ENCODE results near the gene MEI1. TPM values are rescaled to one million over a fixed set of nuclear protein-coding genes. Genes with fewer than 3 reads are reported as not detected.
"Not testable (repeated sequence)": the region's sequence is repeated elsewhere in the genome, so short reads cannot be mapped to it uniquely, and the experiment has no call there.

Gene MEI1
- total RNA-seq, 1 donor from 2014 or later = 1.5 TPM

DNA sequence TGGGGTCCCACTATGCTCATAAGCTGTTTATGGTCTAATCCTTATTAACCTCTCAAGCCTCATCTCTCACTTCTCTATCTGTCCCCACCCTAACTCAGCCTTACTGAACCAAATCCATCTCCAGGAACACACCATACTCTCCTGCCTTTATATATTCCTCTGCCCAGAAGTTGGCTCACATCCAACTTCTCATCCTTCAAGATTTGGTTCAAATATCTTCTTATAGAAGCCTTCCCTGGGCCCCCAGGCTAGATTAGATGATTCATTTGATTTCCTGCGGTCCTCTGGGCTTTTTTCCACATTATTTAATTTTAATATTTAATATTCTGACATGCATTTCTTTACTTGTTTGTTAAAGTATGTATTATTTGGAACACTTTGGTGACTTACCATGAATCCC lies 23.2 kb downstream of the MEI1 start:
- H3K27me3 ChIP-seq (ENCODE audit: control insufficient read depth, insufficient read depth, low read length) = no peaks in the 10 kb centered on the region
- TF ChIP-seq, protein P1, sequence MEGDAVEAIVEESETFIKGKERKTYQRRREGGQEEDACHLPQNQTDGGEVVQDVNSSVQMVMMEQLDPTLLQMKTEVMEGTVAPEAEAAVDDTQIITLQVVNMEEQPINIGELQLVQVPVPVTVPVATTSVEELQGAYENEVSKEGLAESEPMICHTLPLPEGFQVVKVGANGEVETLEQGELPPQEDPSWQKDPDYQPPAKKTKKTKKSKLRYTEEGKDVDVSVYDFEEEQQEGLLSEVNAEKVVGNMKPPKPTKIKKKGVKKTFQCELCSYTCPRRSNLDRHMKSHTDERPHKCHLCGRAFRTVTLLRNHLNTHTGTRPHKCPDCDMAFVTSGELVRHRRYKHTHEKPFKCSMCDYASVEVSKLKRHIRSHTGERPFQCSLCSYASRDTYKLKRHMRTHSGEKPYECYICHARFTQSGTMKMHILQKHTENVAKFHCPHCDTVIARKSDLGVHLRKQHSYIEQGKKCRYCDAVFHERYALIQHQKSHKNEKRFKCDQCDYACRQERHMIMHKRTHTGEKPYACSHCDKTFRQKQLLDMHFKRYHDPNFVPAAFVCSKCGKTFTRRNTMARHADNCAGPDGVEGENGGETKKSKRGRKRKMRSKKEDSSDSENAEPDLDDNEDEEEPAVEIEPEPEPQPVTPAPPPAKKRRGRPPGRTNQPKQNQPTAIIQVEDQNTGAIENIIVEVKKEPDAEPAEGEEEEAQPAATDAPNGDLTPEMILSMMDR (IDR thresholded peaks at IDR 0.05; ENCODE audit: insufficient read depth, low read length, poor library complexity, severe bottlenecking) = no peak
- H3K4me3 ChIP-seq (ENCODE audit: low read depth, low read length) = no peak overlapping the region
- DNase-seq (ENCODE audit: low read depth) = no peak
- H3K36me3 ChIP-seq (ENCODE audit: control insufficient read depth, insufficient read depth, low read length) = no peaks in the 10 kb centered on the region

DNA sequence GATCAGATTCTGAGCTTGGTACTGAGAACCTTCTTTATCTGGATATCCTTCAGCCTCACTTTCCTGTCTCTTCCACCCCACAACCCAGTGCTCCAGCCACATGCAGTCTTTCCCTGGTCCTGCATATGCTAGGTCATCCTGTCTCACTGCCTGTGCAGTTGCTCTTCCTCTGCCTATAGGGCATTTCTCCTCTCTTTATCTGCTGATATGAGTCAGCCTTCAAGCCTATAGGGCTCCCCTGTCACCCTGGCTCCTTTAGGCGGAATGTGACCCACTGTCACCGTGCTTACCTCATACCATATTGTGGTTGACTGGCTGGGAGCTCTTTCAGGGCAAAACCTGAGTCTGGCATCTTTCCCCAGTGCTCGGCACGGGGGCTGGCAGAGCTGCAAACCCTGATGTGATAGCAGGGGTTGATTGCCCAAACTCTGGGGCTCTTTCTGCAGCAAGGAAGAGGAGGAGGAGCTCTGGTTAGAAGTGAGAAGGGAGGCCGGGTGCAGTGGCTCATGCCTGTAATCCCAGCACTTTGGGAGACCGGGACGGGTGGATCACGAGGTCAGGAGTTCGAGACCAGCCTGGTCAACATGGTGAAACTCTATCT lies 26.3 kb downstream of the MEI1 start:
- TF ChIP-seq, protein P1 (IDR thresholded peaks at IDR 0.05; ENCODE audit: insufficient read depth, low read length, poor library complexity, severe bottlenecking) = no peak
- Histone ChIP-seq H3K4me3 (ENCODE audit: low read depth, low read length) (no peak overlapping the region), H3K36me3 (ENCODE audit: control insufficient read depth, insufficient read depth, low read length) (no peaks in the 10 kb centered on the region), H3K27me3 (ENCODE audit: control insufficient read depth, insufficient read depth, low read length) (no peaks in the 10 kb centered on the region)
- DNase-seq (ENCODE audit: low read depth) = no peak

DNA sequence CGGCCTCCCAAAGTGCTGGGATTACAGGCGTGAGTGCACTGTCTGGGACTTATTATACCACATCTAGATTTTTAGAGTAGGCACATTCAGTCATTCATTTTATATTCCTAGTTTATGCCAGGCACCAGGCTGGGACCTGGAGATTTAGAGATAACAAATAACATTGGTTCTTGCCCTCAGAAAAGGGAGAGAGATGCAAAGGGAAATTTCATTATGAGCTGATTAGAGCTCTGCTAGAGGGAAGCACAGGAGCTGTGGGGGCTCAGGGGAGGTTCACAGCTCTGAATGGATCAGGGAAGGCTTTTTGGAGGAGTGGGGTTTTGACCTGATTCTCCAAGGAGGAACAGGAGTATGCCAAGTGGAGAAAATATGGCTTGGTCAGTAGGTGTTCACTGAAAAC lies 32.3 kb downstream of the MEI1 start:
- Histone ChIP-seq H3K27me3 (ENCODE audit: control insufficient read depth, insufficient read depth, low read length) (no peaks in the 10 kb centered on the region), H3K4me3 (ENCODE audit: low read depth, low read length) (no peak overlapping the region), H3K36me3 (ENCODE audit: control insufficient read depth, insufficient read depth, low read length) (no peaks in the 10 kb centered on the region)
- DNase-seq (ENCODE audit: low read depth) = no peak
- TF ChIP-seq, protein P1 (IDR thresholded peaks at IDR 0.05; ENCODE audit: insufficient read depth, low read length, poor library complexity, severe bottlenecking) = no peak

DNA sequence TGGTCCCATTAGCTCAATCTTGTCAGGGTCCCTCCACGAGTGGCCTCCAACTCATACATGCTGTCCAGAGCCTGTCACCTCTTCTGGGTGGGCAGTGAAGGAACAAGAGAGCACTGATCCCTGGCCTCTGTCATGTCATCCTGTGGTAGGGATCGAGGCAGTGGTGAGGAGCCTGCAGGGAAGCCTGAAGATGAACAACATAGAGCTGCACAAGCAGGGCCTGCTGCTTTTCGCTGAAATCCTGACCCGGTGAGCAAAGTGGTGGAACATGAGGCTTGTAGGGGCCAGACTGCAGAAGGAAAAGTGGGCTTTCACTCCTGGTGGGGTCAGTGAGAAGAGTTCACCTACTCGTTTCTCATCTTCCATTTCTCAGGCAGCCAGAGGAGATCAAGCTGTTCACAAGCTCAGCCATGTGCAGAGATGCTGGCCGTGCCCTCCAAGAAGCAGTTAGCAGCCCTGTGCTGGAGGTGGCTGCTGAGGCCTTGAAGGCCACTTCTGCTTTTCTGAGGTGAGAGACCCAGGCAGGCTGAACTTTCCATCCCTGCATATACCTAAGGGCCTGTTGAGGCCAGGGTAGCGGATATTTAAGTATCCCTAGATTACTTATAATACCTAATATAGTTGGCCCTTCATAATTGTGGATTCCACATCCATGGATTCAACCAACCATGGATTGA lies 32.9 kb downstream of the MEI1 start:
- TF ChIP-seq, protein P1 (IDR thresholded peaks at IDR 0.05; ENCODE audit: insufficient read depth, low read length, poor library complexity, severe bottlenecking) = no peak
- no peak overlapping the region for H3K4me3 ChIP-seq (ENCODE audit: low read depth, low read length)
- H3K36me3 ChIP-seq (ENCODE audit: control insufficient read depth, insufficient read depth, low read length) = no peaks in the 10 kb centered on the region
- no peak for DNase-seq (ENCODE audit: low read depth)
- H3K27me3 ChIP-seq (ENCODE audit: control insufficient read depth, insufficient read depth, low read length) = no peaks in the 10 kb centered on the region

DNA sequence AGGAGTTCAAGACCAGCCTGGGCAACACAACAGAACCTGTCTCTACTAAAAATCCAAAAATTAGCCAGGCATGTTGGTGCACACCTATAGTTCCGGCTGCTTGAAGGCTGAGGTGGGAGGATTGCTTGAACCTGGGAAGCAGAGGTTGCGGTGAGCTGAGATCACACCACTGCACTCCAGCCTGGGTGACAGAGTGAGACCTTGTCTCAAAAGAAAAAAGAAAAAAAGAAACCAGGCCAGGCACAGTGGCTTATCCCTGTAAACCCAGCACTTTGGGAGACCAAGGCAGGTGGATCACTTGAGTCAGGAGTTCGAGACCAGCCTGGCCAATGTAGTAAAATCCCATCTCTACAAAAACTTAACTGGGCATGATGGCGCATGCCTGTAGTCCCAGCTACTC lies 33.9 kb downstream of the MEI1 start:
- not testable (repeated sequence) for H3K4me3 ChIP-seq (ENCODE audit: low read depth, low read length); H3K36me3 ChIP-seq (ENCODE audit: control insufficient read depth, insufficient read depth, low read length); H3K27me3 ChIP-seq (ENCODE audit: control insufficient read depth, insufficient read depth, low read length); DNase-seq (ENCODE audit: low read depth)

DNA sequence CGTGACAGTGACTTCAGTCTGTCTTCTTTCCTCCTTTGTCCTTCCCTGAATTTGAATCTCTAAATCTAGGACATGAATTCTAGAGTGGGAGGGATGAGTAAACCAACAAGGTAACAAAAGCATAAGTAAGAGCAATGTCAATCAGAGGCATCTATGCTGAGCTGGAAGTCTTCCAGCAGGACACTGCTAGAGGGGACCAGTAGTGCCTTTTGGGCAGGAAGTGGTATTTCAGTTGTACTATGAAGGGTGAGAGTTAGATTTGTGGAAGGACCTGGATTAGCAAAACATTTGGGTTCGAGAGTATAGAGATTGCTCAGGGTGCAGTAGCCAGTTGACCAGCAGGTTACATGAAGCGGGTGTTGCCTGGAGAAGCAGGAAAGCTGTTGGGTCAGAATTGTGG lies 40.3 kb downstream of the MEI1 start:
- H3K27me3 ChIP-seq (ENCODE audit: control insufficient read depth, insufficient read depth, low read length) = no peaks in the 10 kb centered on the region
- no peaks in the 10 kb centered on the region for H3K36me3 ChIP-seq (ENCODE audit: control insufficient read depth, insufficient read depth, low read length)
- DNase-seq (ENCODE audit: low read depth) = no peak
- TF ChIP-seq, protein P1 (IDR thresholded peaks at IDR 0.05; ENCODE audit: insufficient read depth, low read length, poor library complexity, severe bottlenecking) = no peak
- no peak overlapping the region for H3K4me3 ChIP-seq (ENCODE audit: low read depth, low read length)

Data from kidney epithelial cell (primary cell).